MM.1S (cell line): ENCODE results near the gene SSUH2.
"Not testable (repeated sequence)": the region's sequence is repeated elsewhere in the genome, so short reads cannot be mapped to it uniquely, and the experiment has no call there.

Source experiments
- DNase-seq: peaks from one replicate; pipeline ENCODE4 v3.0.0-alpha.2; 2015
- H2AFZ ChIP-seq: fragments of 300-600 bp; sonication (generic); 2 replicates; pipeline ENCODE4 v1.6.0; 2016; ENCODE audit warnings: antibody characterized with exemption, low read length
- H3F3A ChIP-seq: fragments of 300-600 bp; sonication (generic); 2 replicates; pipeline ENCODE4 v1.6.1; 2016; ENCODE audit warnings: mild to moderate bottlenecking, antibody characterized with exemption, low read length, moderate library complexity, mixed read lengths; ENCODE audit not compliant: insufficient read depth
- H3K27ac ChIP-seq: fragments of 300-600 bp; sonication (generic); 2 replicates; pipeline ENCODE4 v1.5.1; 2016; ENCODE audit warnings: mild to moderate bottlenecking, low read length
- H3K27me3 ChIP-seq: fragments of 300-600 bp; sonication (generic); replicated peaks from 2 replicates; pipeline ENCODE4 v1.6.0; 2016; ENCODE audit warnings: low read length; ENCODE audit not compliant: insufficient read depth
- H3K36me3 ChIP-seq: fragments of 300-600 bp; sonication (generic); replicated peaks from 2 replicates; pipeline ENCODE4 v1.6.1; 2016; ENCODE audit warnings: mild to moderate bottlenecking, low read length, mixed read lengths; ENCODE audit not compliant: insufficient read depth
- H3K4me1 ChIP-seq: fragments of 300-600 bp; sonication (generic); 2 replicates; pipeline ENCODE4 v1.6.1; 2016; ENCODE audit warnings: low read length, mixed read lengths
- H3K4me2 ChIP-seq: fragments of 300-600 bp; sonication (generic); 2 replicates; pipeline ENCODE4 v1.6.0; 2016; ENCODE audit warnings: low read depth, low read length
- H3K4me3 ChIP-seq: fragments of 300-600 bp; sonication (generic); 2 replicates; pipeline ENCODE4 v1.5.1; 2016; ENCODE audit warnings: low read length, mixed read lengths
- H3K79me2 ChIP-seq: fragments of 300-600 bp; sonication (generic); 2 replicates; pipeline ENCODE4 v1.6.1; 2016; ENCODE audit warnings: mixed run types, low read length, mixed read lengths
- H3K9ac ChIP-seq: fragments of 300-600 bp; sonication (generic); 2 replicates; pipeline ENCODE4 v1.6.1; 2016; ENCODE audit warnings: low read length, mixed read lengths
- H3K9me2 ChIP-seq: fragments of 300-600 bp; sonication (generic); replicated peaks from 2 replicates; pipeline ENCODE4 v1.6.1; 2016; ENCODE audit warnings: mild to moderate bottlenecking, low read length, mixed read lengths; ENCODE audit not compliant: insufficient read depth
- H3K9me3 ChIP-seq: fragments of 300-600 bp; sonication (generic); replicated peaks from 2 replicates; pipeline ENCODE4 v1.6.1; 2016; ENCODE audit warnings: mild to moderate bottlenecking, low read length, mixed read lengths; ENCODE audit not compliant: insufficient read depth
- H4K20me1 ChIP-seq: fragments of 300-600 bp; sonication (generic); 2 replicates; pipeline ENCODE4 v1.6.1; 2016; ENCODE audit warnings: mild to moderate bottlenecking, low read length, moderate library complexity, mixed read lengths; ENCODE audit not compliant: insufficient read depth
- CTCF ChIP-seq: fragments of 300-600 bp; sonication (generic); IDR thresholded peaks from 2 replicates; pipeline ENCODE4 v1.5.1; 2016; ENCODE audit warnings: antibody characterized with exemption, low read length, mixed read lengths
- EZH2 ChIP-seq: fragments of 300-600 bp; sonication (generic); optimal IDR thresholded peaks from 2 replicates; pipeline ENCODE3; 2017; ENCODE audit warnings: low read depth, mild to moderate bottlenecking, antibody characterized with exemption, low read length, mixed read lengths
- EZH2phosphoT487 ChIP-seq: fragments of 300-600 bp; sonication (generic); IDR thresholded peaks from 2 replicates; pipeline ENCODE4 v1.6.1; 2018; ENCODE audit warnings: antibody characterized with exemption, low read length

The SSUH2 gene

GRCh38 chr3:8655387-8655835 lies 10.8 kb upstream of the SSUH2 start:
- no peaks in the 10 kb centered on the region for H3K9me3 ChIP-seq
- DNase-seq: no peak
- no peak overlapping the region for H3K4me3 ChIP-seq
- no peak overlapping the region for H3K4me2 ChIP-seq
- H2AFZ ChIP-seq: no peak overlapping the region
- H3F3A ChIP-seq: peaks cover 19% of the 10 kb centered on the region
- H3K9ac ChIP-seq: no peak overlapping the region
- H3K27me3 ChIP-seq: no peaks in the 10 kb centered on the region
- H3K27ac ChIP-seq: no peak overlapping the region
- no peaks in the 10 kb centered on the region for H3K79me2 ChIP-seq
- H3K36me3 ChIP-seq: no peaks in the 10 kb centered on the region
- peaks cover 28% of the 10 kb centered on the region for H3K4me1 ChIP-seq
- no peaks in the 10 kb centered on the region for H4K20me1 ChIP-seq
- H3K9me2 ChIP-seq: no peaks in the 10 kb centered on the region
- TF ChIP-seq EZH2: no peak
- no peak for TF ChIP-seq CTCF
- TF ChIP-seq EZH2phosphoT487: no peak

DNA sequence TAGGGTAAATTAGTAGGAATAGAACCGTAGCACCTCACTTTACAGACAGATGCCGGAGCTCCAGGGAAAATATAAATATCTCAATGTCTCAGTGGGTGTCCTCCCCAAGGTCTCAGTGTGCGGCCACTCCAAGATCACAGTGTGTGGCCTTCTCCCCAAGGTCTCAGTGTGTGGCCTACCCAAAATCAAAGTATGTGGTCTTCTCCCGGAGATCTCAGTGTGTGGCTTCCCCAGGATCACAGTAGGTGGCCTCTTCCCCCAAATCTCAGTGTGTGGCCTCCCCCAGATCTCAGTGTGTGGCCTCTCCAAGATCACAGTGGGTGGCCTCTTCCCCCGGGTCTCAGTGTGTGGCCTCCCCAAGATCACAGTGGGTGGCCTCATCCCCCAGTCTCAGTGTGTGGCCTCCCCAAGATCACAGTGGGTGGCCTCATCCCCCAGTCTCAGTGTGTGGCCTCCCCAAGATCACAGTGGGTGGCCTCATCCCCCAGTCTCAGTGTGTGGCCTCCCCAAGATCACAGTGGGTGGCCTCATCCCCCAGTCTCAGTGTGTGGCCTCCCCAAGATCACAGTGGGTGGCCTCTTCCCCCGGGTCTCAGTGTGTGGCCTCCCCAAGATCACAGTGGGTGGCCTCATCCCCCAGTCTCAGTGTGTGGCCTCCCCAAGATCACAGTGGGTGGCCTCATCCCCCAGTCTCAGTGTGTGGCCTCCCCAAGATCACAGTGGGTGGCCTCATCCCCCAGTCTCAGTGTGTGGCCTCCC lies 10.2 kb upstream of the SSUH2 start:
- Histone ChIP-seq H3K4me1 (peaks cover 22% of the 10 kb centered on the region), H3F3A (peaks cover 19% of the 10 kb centered on the region)
- H3K79me2 ChIP-seq, H3K36me3 ChIP-seq, H3K27ac ChIP-seq, H3K9me2 ChIP-seq, H4K20me1 ChIP-seq, H3K4me2 ChIP-seq, H3K4me3 ChIP-seq, H3K9ac ChIP-seq, H3K9me3 ChIP-seq, DNase-seq, H3K27me3 ChIP-seq, H2AFZ ChIP-seq: not testable (repeated sequence)

GRCh38 chr3:8653800-8654408 lies 9.3 kb upstream of the SSUH2 start:
- Histone ChIP-seq H4K20me1 (no peaks in the 10 kb centered on the region), H3K4me2 (no peak overlapping the region), H3K27ac (no peak overlapping the region), H3K4me1 (peaks cover 13% of the 10 kb centered on the region), H3K9me3 (no peaks in the 10 kb centered on the region), H3K9ac (no peak overlapping the region), H3K79me2 (no peaks in the 10 kb centered on the region), H3K4me3 (no peak overlapping the region), H3K27me3 (no peaks in the 10 kb centered on the region), H3K36me3 (no peaks in the 10 kb centered on the region), H3K9me2 (no peaks in the 10 kb centered on the region), H2AFZ (no peak overlapping the region), H3F3A (peaks cover 14% of the 10 kb centered on the region)
- TF ChIP-seq EZH2phosphoT487 (no peak), CTCF (no peak), EZH2 (no peak)
- DNase-seq: no peak
